ENCODE results near the gene ZNF474.

The ZNF474 gene

GRCh38 chr5:122154910-122155309, 25.6 kb downstream of the ZNF474 start:
- DNase-seq: no peak

GRCh38 chr5:122155546-122155945, 26.2 kb downstream of the ZNF474 start:
- no peak for DNase-seq

- DNase-seq: no peak
Observed at GRCh38 chr5:122156724-122157325, 27.5 kb downstream of the ZNF474 start.

- no peak for DNase-seq
Observed at GRCh38 chr5:122162100-122162638, 32.8 kb downstream of the ZNF474 start.

GRCh38 chr5:122163121-122164069, 34.0 kb downstream of the ZNF474 start:
- no peak for DNase-seq

- no peak for DNase-seq
Observed at GRCh38 chr5:122164070-122164435, 34.7 kb downstream of the ZNF474 start.

- no peak for DNase-seq
Observed at GRCh38 chr5:122164831-122165558, 35.6 kb downstream of the ZNF474 start.

- no peak for DNase-seq
Observed at GRCh38 chr5:122165559-122166078, 36.3 kb downstream of the ZNF474 start.

- DNase-seq: no peak
Observed at GRCh38 chr5:122169350-122170103, 40.2 kb downstream of the ZNF474 start.

- no peak for DNase-seq
Observed at GRCh38 chr5:122170620-122171019, 41.3 kb downstream of the ZNF474 start.

- DNase-seq: no peak
Observed at GRCh38 chr5:122172207-122172606, 42.9 kb downstream of the ZNF474 start.

GRCh38 chr5:122173474-122174415, 44.4 kb downstream of the ZNF474 start:
- no peak for DNase-seq

- no peak for DNase-seq
Observed at GRCh38 chr5:122175091-122175490, 45.7 kb downstream of the ZNF474 start.

GRCh38 chr5:122175852-122176251, 46.5 kb downstream of the ZNF474 start:
- DNase-seq: no peak

GRCh38 chr5:122177161-122177560, 47.8 kb downstream of the ZNF474 start:
- no peak for DNase-seq

- DNase-seq: no peak
Observed at GRCh38 chr5:122179701-122180100, 50.4 kb downstream of the ZNF474 start.

GRCh38 chr5:122180146-122180712, 50.9 kb downstream of the ZNF474 start:
- DNase-seq: no peak

GRCh38 chr5:122180863-122181548, 51.7 kb downstream of the ZNF474 start:
- DNase-seq: no peak

GRCh38 chr5:122181863-122182262, 52.5 kb downstream of the ZNF474 start:
- no peak for DNase-seq

GRCh38 chr5:122182491-122182921, 53.2 kb downstream of the ZNF474 start:
- DNase-seq: no peak

Data from CD4-positive, alpha-beta T cell treated with Interleukin-17A for 1 hour (primary cell).